GM23248 (cell line): Measurements from ENCODE around the gene CTDP1. TPM values are rescaled to one million over a fixed set of nuclear protein-coding genes. Genes with fewer than 3 reads are reported as not detected.

Experiments
- DNase-seq: peaks from one replicate; pipeline ENCODE4 v3.0.0-alpha.2; 2015
- H2AFZ ChIP-seq: fragments of 200-600 bp; sonication (generic); 2 replicates; pipeline ENCODE4 v1.6.1; 2016; ENCODE audit warnings: antibody characterized with exemption
- H3F3A ChIP-seq: fragments of 200-600 bp; sonication (generic); 2 replicates; pipeline ENCODE4 v1.6.1; 2016; ENCODE audit warnings: mild to moderate bottlenecking, antibody characterized with exemption, mixed run types; ENCODE audit not compliant: insufficient read depth
- H3K27ac ChIP-seq: fragments of 200-600 bp; sonication (generic); 2 replicates; pipeline ENCODE4 v1.5.1; 2016; ENCODE audit warnings: mild to moderate bottlenecking
- H3K27me3 ChIP-seq: fragments of 200-600 bp; sonication (generic); replicated peaks from 2 replicates; pipeline ENCODE4 v1.6.1; 2016; ENCODE audit warnings: mild to moderate bottlenecking; ENCODE audit not compliant: insufficient read depth
- H3K36me3 ChIP-seq: fragments of 200-600 bp; sonication (generic); 2 replicates; pipeline ENCODE4 v1.6.1; 2016; ENCODE audit warnings: low read depth, mild to moderate bottlenecking
- H3K4me1 ChIP-seq: fragments of 200-600 bp; sonication (generic); 2 replicates; pipeline ENCODE4 v1.6.1; 2016; ENCODE audit warnings: mild to moderate bottlenecking; ENCODE audit not compliant: insufficient read depth
- H3K4me2 ChIP-seq: fragments of 200-600 bp; sonication (generic); one replicate; pipeline ENCODE4 v1.6.1; 2016; ENCODE audit warnings: mild to moderate bottlenecking; ENCODE audit not compliant: unreplicated experiment
- H3K4me3 ChIP-seq: fragments of 200-600 bp; sonication (generic); 2 replicates; pipeline ENCODE4 v1.5.1; 2016; ENCODE audit warnings: mild to moderate bottlenecking
- H3K79me2 ChIP-seq: fragments of 200-600 bp; sonication (generic); 2 replicates; pipeline ENCODE4 v1.6.1; 2016; ENCODE audit warnings: mild to moderate bottlenecking; ENCODE audit not compliant: insufficient read depth
- H3K9ac ChIP-seq: fragments of 200-600 bp; sonication (generic); 2 replicates; pipeline ENCODE4 v1.6.1; 2016; ENCODE audit warnings: mild to moderate bottlenecking
- H3K9me2 ChIP-seq: fragments of 200-600 bp; sonication (generic); 2 replicates; pipeline ENCODE4 v1.6.1; 2016; ENCODE audit warnings: mixed run types, mild to moderate bottlenecking, moderate library complexity; ENCODE audit not compliant: insufficient read depth
- H3K9me3 ChIP-seq: fragments of 200-600 bp; sonication (generic); one replicate; pipeline ENCODE4 v1.6.1; 2017; ENCODE audit warnings: low read depth
- H4K20me1 ChIP-seq: fragments of 200-600 bp; sonication (generic); 2 replicates; pipeline ENCODE4 v1.6.0; 2016; ENCODE audit not compliant: insufficient read depth
- EZH2 ChIP-seq: fragments of 200-600 bp; sonication (generic); IDR thresholded peaks from 2 replicates; pipeline ENCODE4 v1.6.1; 2018; ENCODE audit warnings: antibody characterized with exemption, mild to moderate bottlenecking; ENCODE audit not compliant: insufficient read depth, poor library complexity, severe bottlenecking
- EZH2phosphoT487 ChIP-seq: fragments of 200-600 bp; sonication (generic); IDR thresholded peaks from 2 replicates; pipeline ENCODE4 v1.6.1; 2018; ENCODE audit warnings: antibody characterized with exemption, moderate library complexity, mild to moderate bottlenecking, low read depth; ENCODE audit not compliant: insufficient read depth
- WGBS, 2 experiments: methylation state at CpG; one replicate each; pipeline ENCODE4 v1.1.6; 2015 to 2017; ENCODE audit warnings: low lambda C conversion rate in 2 of 2, low coverage in 1 of 2; ENCODE audit errors: missing lambda C conversion rate in 2 of 2; 5-methylcytosine and 5-hydroxymethylcytosine counted together
- in situ Hi-C: fragments of 300-500 bp; cut with MboI; formaldehyde crosslinking; loops from 2 replicates; pipeline ENCODE4 v1.15.0; 2020
- polyA plus RNA-seq: library from polyadenylated mRNA; unstranded; fragments of >200 nt; fragmentation: Nextera tagmentation; extraction: Ambion mirVana; gene quantifications from 2 replicates; pipeline ENCODE4 v1.2.1, GENCODE V29; 2016
- total RNA-seq: library from RNA; depleted of rRNA; stranded (reverse); fragments of >200 nt; shearing (Covaris generic); gene quantifications from 2 replicates; pipeline ENCODE4 v1.2.3, GENCODE V29; 2014

CTDP1 gene
- total and polyA plus RNA-seq, 2 experiments from 2014 or later, result 6.7 to 26.0 TPM

DNA sequence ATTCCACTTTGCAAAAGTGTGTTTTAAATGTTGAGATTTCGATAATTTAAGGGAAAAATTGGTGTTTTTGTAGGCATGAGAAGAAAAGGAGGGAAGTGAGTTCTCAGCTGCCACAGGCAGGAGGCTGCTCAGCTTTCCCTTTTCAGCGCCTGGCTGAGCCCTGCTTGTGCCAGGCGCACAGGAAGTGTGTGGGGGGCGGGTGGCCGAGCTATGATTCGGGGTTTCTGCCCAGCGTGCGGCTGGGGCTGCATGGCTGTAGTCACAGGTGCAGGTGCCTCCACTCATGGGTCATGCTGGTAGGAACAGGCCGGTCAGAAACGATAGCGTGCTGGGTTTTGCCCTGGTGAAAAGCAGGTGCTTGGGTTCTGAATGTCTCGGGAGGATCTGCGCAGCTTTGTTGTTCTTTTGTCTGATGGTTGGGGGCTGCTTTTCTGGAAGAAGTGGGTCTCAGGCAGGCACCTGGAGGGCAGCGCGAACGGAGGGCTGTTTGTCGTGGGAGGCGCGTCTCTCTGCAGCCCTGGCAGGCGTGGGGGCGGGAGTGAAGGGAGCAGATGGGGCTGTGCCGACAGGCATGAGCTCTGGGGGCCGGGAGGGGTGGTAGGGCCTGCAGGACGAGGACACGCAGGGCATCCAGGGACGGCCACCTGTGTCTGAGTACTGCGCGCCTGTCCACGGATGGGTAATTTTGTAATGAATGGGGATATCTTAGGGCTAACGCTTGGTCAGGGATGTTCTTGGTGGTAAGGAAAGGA is 120.2 kb downstream of the CTDP1 start:
- no peak overlapping the region for H3K27ac ChIP-seq
- H2AFZ ChIP-seq, result no peak overlapping the region
- H3K36me3 ChIP-seq, result no peaks in the 10 kb centered on the region
- H3K79me2 ChIP-seq, result no peaks in the 10 kb centered on the region
- no peaks in the 10 kb centered on the region for H4K20me1 ChIP-seq
- 69 to 74% methylated on average over 29 to 30 of the region's 30 CpGs for WGBS, 2 experiments
- H3K27me3 ChIP-seq, result peaks cover 59% of the 10 kb centered on the region
- no peaks in the 10 kb centered on the region for H3K9me2 ChIP-seq
- no peaks in the 10 kb centered on the region for H3F3A ChIP-seq
- no peak for DNase-seq
- H3K4me3 ChIP-seq, result no peak overlapping the region
- no peak overlapping the region for H3K9ac ChIP-seq
- no peak overlapping the region for H3K4me2 ChIP-seq
- TF ChIP-seq EZH2, result no peak
- no peak for TF ChIP-seq EZH2phosphoT487
- in situ Hi-C loops, result no loop called here
- H3K4me1 ChIP-seq, result 0 out of 2 replicates have a peak, but pooled peaks cover 4% of the 10 kb centered on the region
- no peaks in the 10 kb centered on the region for H3K9me3 ChIP-seq

DNA sequence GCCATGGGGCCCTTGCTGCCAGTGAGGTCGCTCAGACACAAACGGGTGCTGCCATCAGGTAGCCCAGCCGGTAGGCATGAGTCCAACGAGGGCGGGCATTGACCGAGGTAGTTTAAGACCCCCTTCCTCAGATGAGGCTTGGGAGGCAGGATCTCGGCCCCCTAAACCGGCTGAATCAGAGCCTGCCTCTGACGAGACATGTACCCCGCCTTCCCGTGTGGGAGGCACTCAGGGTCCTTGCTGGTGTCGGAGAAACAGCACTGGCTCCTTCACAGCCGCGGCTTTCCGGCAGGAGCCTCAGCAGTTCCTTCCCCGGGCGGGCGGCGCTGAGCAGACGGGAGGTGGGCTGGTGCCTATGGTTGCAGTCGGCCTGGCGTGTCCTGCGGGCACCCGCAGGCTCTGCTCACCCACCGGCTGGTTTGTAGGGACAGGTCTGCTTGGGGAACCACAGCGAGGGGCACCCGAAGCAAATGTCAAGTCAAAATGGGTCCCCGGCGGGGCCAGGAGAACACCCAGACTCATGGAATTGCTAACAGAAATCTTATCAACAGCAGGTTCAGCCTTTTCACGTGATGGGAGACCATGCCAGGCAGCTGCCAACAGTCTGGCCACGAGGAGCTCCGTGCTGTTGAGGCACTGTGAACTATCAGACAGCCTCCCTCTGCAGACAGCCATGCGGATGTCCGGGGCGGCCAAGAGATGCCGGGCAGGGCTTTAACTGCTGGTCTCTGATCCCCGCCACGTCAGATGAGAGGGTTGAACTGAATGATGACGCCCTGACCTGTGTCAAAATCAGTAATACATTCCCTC is 121.0 kb downstream of the CTDP1 start:
- Histone ChIP-seq H3K36me3 (no peaks in the 10 kb centered on the region), H3K79me2 (no peaks in the 10 kb centered on the region), H3K27ac (no peak overlapping the region), H3K4me1 (0 out of 2 replicates have a peak, but pooled peaks cover 4% of the 10 kb centered on the region), H4K20me1 (no peaks in the 10 kb centered on the region), H3K4me2 (no peak overlapping the region), H3K4me3 (no peak overlapping the region), H3K9me2 (no peaks in the 10 kb centered on the region), H3K9me3 (no peaks in the 10 kb centered on the region), H2AFZ (no peak overlapping the region), H3K27me3 (peaks cover 60% of the 10 kb centered on the region), H3K9ac (no peak overlapping the region), H3F3A (no peaks in the 10 kb centered on the region)
- TF ChIP-seq EZH2, result no peak
- no peak for TF ChIP-seq EZH2phosphoT487
- WGBS, 2 experiments, result 75 to 77% methylated on average over 38 to 39 of the region's 39 CpGs
- DNase-seq, result no peak
- in situ Hi-C loops, result no loop called here

DNA sequence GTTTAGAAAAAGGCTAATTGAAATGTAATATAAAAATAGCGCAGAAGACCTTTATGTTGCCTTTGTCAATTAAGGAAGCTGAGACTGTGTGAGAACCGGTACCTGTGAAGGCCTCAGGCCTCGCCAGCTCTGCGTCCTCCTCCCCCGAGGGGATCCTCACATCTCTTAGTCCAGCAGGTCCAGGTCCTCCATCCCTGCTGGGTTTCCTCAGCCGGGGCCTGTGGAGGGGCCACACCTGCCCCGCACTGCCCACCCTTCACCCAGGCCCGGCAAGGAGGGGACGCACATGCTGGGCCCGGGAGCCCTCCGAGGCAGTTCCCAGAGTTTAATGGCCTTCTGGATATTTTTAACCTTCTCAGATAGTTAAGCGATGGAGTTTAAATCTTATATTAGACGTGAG is 121.6 kb downstream of the CTDP1 start:
- Histone ChIP-seq H3K4me1 (no peaks in the 10 kb centered on the region), H2AFZ (no peak overlapping the region), H3K27me3 (peaks cover 54% of the 10 kb centered on the region), H3K79me2 (no peaks in the 10 kb centered on the region), H3K9ac (no peak overlapping the region), H3K4me3 (no peak overlapping the region), H3K36me3 (no peaks in the 10 kb centered on the region), H3K9me2 (no peaks in the 10 kb centered on the region), H3K9me3 (no peaks in the 10 kb centered on the region), H3K27ac (no peak overlapping the region), H3K4me2 (no peak overlapping the region), H3F3A (no peaks in the 10 kb centered on the region), H4K20me1 (no peaks in the 10 kb centered on the region)
- 76 to 83% methylated on average over 13 of the region's 13 CpGs for WGBS, 2 experiments
- in situ Hi-C loops, result no loop called here
- no peak for TF ChIP-seq EZH2phosphoT487
- no peak for TF ChIP-seq EZH2
- DNase-seq, result no peak

DNA sequence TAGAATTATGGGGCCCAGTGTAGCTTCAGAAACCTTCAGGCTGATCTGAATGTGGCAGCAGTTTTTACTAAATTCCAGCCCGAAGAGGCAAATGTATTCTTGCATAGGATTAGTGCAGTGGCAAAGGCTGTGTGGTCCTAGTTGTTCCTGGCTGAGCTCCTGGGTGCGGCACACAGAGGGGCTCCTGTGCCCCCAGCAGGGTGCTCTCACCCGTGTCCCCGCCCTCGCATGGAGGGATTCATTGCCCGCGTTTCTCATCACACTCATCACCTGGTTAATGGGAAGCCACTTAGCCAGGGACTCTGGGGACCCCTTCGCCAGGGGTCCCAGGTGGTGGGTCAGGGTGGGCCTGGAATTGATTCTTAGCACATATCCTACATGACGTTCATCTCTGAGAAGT is 122.0 kb downstream of the CTDP1 start:
- Histone ChIP-seq H4K20me1 (no peaks in the 10 kb centered on the region), H3K9ac (no peak overlapping the region), H3K4me3 (no peak overlapping the region), H3K9me2 (no peaks in the 10 kb centered on the region), H3K4me1 (no peaks in the 10 kb centered on the region), H3K36me3 (no peaks in the 10 kb centered on the region), H3F3A (no peaks in the 10 kb centered on the region), H3K79me2 (no peaks in the 10 kb centered on the region), H3K27me3 (peaks cover 50% of the 10 kb centered on the region), H3K27ac (no peak overlapping the region), H3K4me2 (no peak overlapping the region), H2AFZ (no peak overlapping the region), H3K9me3 (no peaks in the 10 kb centered on the region)
- in situ Hi-C loops, result no loop called here
- DNase-seq, result no peak
- 50 to 55% methylated on average over 8 to 9 of the region's 9 CpGs for WGBS, 2 experiments
- TF ChIP-seq EZH2 (no peak), EZH2phosphoT487 (no peak)
